Epithelial cell of alveolus of lung (primary cell): ENCODE data around the gene GJB6. TPM values are rescaled to one million over a fixed set of nuclear protein-coding genes. Genes with fewer than 3 reads are reported as not detected.

Source experiments
- total RNA-seq: library from RNA; depleted of rRNA; stranded (reverse); fragments of >200 nt; gene quantifications from 2 replicates; pipeline ENCODE4 v1.2.1, GENCODE V29; 2015

Gene GJB6
- total RNA-seq = not detected in 2 replicates

DNA sequence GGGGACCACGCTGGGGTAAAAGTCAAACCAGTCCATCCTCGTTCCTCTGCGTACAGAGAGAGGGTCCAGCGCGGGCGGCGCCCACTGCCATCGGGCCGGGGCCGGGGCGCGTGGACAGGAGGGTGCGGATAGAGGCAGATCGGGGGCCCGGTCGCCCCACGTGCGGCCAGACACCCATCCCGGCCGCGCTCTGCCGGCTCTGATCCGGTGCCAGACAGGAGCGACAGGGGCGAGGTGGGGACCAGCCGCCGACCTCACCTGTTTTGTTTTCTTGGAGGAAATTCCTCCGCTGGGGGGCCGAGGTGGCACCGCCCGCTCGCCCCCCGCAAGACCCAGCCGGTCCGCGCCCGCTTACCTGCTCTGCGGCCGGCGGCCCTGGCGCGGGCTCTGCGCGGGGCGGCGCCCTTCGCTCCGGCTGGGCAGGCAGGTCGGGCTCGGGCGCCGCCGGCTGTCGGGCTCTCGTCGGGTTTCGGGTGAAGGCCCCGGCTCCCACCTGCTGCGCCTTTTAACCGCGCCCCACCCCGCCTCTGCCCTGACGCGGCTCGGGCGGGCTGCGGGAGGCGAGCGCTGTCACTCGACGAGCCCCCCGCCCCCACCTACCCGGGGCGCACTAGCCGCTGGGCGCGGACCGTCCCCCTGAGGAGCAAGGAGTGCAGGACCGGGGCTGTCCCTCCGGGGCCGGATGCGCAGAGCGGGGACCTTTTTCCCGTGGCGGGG lies at the start of gene GJB6:
GJB6 (minus strand) TSS at position 481 of the 717 bp plus-strand sequence. CDS start 8,839 bp downstream, outside the sequence.

GRCh38 chr13:20192836-20193161 lies 39.3 kb downstream of the GJB6 start, which contains the start of gene GJB2:
TSS of gene GJB2 (minus strand) at chr13:20192938. CDS start at chr13:20189581, 3,357 bp downstream.

Other genes starting within 250 kb of the GJB6 start
- gene GJA3, start 71.3 kb downstream of the GJB6 start, total RNA-seq = under 0.01 and 0.16 TPM in 2 replicates
- gene GJB2, start 39.4 kb downstream of the GJB6 start, total RNA-seq = 0.24 and 0.78 TPM in 2 replicates